Measurements from ENCODE around the gene USP36.

GRCh38 chr17:78794399-78794798, 46.2 kb downstream of the USP36 start:
- TF ChIP-seq, protein P1, sequence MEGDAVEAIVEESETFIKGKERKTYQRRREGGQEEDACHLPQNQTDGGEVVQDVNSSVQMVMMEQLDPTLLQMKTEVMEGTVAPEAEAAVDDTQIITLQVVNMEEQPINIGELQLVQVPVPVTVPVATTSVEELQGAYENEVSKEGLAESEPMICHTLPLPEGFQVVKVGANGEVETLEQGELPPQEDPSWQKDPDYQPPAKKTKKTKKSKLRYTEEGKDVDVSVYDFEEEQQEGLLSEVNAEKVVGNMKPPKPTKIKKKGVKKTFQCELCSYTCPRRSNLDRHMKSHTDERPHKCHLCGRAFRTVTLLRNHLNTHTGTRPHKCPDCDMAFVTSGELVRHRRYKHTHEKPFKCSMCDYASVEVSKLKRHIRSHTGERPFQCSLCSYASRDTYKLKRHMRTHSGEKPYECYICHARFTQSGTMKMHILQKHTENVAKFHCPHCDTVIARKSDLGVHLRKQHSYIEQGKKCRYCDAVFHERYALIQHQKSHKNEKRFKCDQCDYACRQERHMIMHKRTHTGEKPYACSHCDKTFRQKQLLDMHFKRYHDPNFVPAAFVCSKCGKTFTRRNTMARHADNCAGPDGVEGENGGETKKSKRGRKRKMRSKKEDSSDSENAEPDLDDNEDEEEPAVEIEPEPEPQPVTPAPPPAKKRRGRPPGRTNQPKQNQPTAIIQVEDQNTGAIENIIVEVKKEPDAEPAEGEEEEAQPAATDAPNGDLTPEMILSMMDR (IDR thresholded peaks at IDR 0.05) = no peak
- TF ChIP-seq POLR2A (IDR thresholded peaks at IDR 0.05) = no peak
